Measurements from ENCODE around the gene SORCS3. TPM values are rescaled to one million over a fixed set of nuclear protein-coding genes. Genes with fewer than 3 reads are reported as not detected.

Gene SORCS3
- total RNA-seq, 1 experiment from 2014 or later = 0.04 TPM

DNA sequence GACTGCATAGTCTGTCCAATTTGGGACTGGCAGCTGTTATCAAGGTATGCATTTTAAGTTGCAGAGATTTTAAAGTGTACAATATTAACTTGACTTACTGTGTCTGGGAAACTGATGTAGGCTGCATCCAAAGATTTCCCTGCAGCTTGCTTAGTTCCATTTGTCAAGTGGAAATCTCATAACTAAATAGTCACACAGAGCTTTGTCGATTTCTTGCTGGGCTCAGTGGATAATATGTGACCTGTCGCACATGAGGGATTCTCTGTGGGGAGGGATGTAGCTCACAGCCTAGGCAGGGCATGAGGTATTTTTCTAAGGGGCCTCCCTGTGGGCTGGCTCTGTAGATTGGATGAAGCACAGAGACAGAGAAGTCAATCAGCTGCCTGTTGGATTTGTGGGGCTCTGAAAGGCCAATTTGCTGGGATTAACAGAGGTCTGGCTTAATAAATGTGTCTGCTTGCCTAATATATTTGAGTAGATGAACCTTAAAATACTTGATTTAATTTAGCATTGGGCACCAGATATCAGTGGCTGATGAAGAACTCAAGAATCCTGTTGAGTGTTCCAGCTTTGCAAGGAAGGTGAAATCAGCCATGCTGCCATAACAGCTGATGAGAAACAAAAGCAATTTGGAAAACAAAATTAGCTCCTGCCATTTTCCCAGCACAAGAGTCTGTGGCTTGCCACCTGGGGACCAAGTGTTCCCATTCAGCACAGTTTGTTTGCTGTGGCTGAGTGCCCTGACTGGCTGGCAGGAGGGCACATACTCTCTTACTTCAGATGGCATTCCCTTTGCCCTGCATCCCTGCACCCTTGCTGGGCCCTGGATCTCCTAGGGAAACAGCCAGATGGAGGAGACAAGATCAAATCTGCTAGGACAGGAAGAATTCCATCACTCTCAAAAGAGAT, 598.5 kb downstream of the SORCS3 start:
- TF ChIP-seq, protein P1, sequence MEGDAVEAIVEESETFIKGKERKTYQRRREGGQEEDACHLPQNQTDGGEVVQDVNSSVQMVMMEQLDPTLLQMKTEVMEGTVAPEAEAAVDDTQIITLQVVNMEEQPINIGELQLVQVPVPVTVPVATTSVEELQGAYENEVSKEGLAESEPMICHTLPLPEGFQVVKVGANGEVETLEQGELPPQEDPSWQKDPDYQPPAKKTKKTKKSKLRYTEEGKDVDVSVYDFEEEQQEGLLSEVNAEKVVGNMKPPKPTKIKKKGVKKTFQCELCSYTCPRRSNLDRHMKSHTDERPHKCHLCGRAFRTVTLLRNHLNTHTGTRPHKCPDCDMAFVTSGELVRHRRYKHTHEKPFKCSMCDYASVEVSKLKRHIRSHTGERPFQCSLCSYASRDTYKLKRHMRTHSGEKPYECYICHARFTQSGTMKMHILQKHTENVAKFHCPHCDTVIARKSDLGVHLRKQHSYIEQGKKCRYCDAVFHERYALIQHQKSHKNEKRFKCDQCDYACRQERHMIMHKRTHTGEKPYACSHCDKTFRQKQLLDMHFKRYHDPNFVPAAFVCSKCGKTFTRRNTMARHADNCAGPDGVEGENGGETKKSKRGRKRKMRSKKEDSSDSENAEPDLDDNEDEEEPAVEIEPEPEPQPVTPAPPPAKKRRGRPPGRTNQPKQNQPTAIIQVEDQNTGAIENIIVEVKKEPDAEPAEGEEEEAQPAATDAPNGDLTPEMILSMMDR (conservative IDR thresholded peaks at IDR 0.05) = no peak
- Histone ChIP-seq H3K79me2 (ENCODE audit: insufficient read depth, low read length) (no peaks in the 10 kb centered on the region), H2BK120ac (ENCODE audit: low read depth, low read length, poor library complexity, severe bottlenecking) (no peak overlapping the region), H3K23ac (ENCODE audit: insufficient read length, low read depth, low read length) (no peak overlapping the region), H3K4ac (ENCODE audit: low read depth, low read length) (no peak overlapping the region), H3K9me3 (ENCODE audit: control insufficient read depth, low read depth, low read length) (no peaks in the 10 kb centered on the region), H2BK20ac (ENCODE audit: low read depth, low read length, poor library complexity, severe bottlenecking) (no peak overlapping the region), H3K14ac (ENCODE audit: insufficient read depth, low read length) (no peak overlapping the region), H3K4me2 (ENCODE audit: insufficient read depth, insufficient read length, low read length) (no peak overlapping the region), H2AFZ (ENCODE audit: low read length) (no peak overlapping the region), H2AK5ac (ENCODE audit: insufficient read length, low read length) (no peak overlapping the region), H3K27me3 (ENCODE audit: insufficient read depth, low read length) (no peaks in the 10 kb centered on the region), H2BK5ac (ENCODE audit: insufficient read length, low read length) (no peak overlapping the region), H4K8ac (replicated peaks; ENCODE audit: insufficient read length, low read depth, low read length) (no peak overlapping the region), H3K79me1 (ENCODE audit: insufficient read depth, low read depth, low read length, poor library complexity, severe bottlenecking) (no peaks in the 10 kb centered on the region), H3K9ac (ENCODE audit: extremely low read depth, insufficient read length, low read length) (no peak overlapping the region), H4K20me1 (ENCODE audit: control insufficient read depth, insufficient read depth, insufficient read length) (no peaks in the 10 kb centered on the region), H3K18ac (ENCODE audit: insufficient read length, low read depth, low read length) (no peak overlapping the region), H4K5ac (ENCODE audit: insufficient read length, low read depth, low read length) (no peak overlapping the region), H3T11ph (ENCODE audit: low read length) (no peak overlapping the region), H2BK15ac (ENCODE audit: low read depth, low read length) (no peak overlapping the region), H2BK12ac (ENCODE audit: insufficient read length, low read depth, low read length) (no peak overlapping the region), H3K56ac (ENCODE audit: insufficient read length, low read depth, low read length) (no peak overlapping the region), H4K91ac (ENCODE audit: insufficient read length, low read depth, low read length) (no peak overlapping the region), H3K27ac (ENCODE audit: insufficient read length, low read depth, low read length) (no peak overlapping the region), H3K23me2 (ENCODE audit: insufficient read length, low read depth, low read length, poor library complexity, severe bottlenecking) (no peaks in the 10 kb centered on the region), H3K4me1 (ENCODE audit: insufficient read depth, low read length) (no peaks in the 10 kb centered on the region)
- H3K27ac Mint-ChIP-seq = no peak overlapping the region; a peak in 1 of 7 replicates
- no peaks in the 10 kb centered on the region for H3K27me3 Mint-ChIP-seq (ENCODE audit: low read depth)
- H3K9me3 Mint-ChIP-seq = peaks cover 7 to 11% of the 10 kb centered on the region in 2 experiments; a peak in 4 of 5 replicates
- H3K4me3 Mint-ChIP-seq = no peak overlapping the region
- peaks cover 0 to 10% (median 6%) of the 10 kb centered on the region in 3 experiments; a peak in 3 of 7 replicates for H3K36me3 Mint-ChIP-seq (ENCODE audit: insufficient read depth in 1 of 3, low read depth in 3 of 3)
- H3K4me1 Mint-ChIP-seq = peaks cover 2% of the 10 kb centered on the region in 2 experiments; a peak in 1 of 4 replicates
- no peak for DNase-seq
- WGBS (ENCODE audit: extremely low coverage, insufficient read length, low lambda C conversion rate) = no CpG with 5 or more reads among the region's 2 CpGs

Measured in H9 (cell line).